ENCODE data around the gene GRAMD2B. TPM values are rescaled to one million over a fixed set of nuclear protein-coding genes. Genes with fewer than 3 reads are reported as not detected.

The GRAMD2B gene
- total RNA-seq, 1 donor: 89.8 TPM

DNA sequence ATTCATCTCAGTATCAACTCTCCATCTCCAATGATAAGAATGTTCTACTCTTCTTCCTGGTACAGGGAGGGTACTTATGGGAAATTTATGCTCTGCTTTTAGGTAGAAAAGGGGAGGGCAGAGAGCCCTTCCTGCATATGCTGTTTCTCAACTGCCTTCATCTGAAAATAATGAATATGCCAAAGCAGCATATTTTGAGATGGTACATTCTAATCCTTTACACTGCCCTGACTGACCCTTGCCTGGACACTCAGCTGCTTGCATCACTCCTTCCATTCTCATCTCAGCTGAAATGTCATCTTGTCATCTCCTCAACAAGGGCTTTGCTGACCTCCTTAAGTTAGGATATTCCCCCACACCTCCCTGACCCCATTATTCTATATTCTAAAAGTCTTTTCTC is 103.3 kb downstream of the GRAMD2B start:
- no peak for TF ChIP-seq CTCF (IDR thresholded peaks at IDR 0.05; ENCODE audit: extremely low read depth, low read depth, low read length)
- Histone ChIP-seq H3K36me3 (ENCODE audit: insufficient read depth, low read length) (no peaks in the 10 kb centered on the region), H2AFZ (ENCODE audit: low read length) (no peak overlapping the region)

GRCh38 chr5:126527158-126527557 is 103.9 kb downstream of the GRAMD2B start:
- peaks cover 28% of the 10 kb centered on the region for H3K4me1 ChIP-seq (ENCODE audit: insufficient read depth, low read length)

More for the DNA sequence above, 103.3 kb downstream of the GRAMD2B start:
- Histone ChIP-seq H4K20me1 (ENCODE audit: insufficient read depth, low read length) (no peaks in the 10 kb centered on the region), H3K9me3 (ENCODE audit: low read depth, low read length) (no peaks in the 10 kb centered on the region), H3K4me3 (ENCODE audit: insufficient read depth, low read length) (no peak overlapping the region), H3K27me3 (ENCODE audit: insufficient read depth, low read length) (no peaks in the 10 kb centered on the region), H3K4me1 (ENCODE audit: insufficient read depth, low read length) (peaks cover 23% of the 10 kb centered on the region), H3K4me2 (ENCODE audit: insufficient read depth, low read length) (no peak overlapping the region), H3K27ac (ENCODE audit: low read depth, low read length) (no peak overlapping the region), H3K79me2 (ENCODE audit: insufficient read depth, low read length) (no peaks in the 10 kb centered on the region)
- no peak for DNase-seq (ENCODE audit: insufficient read length, low spot score, missing footprints)

GRCh38 chr5:126527892-126528291 is 104.7 kb downstream of the GRAMD2B start:
- Histone ChIP-seq H3K27me3 (ENCODE audit: insufficient read depth, low read length) (no peaks in the 10 kb centered on the region), H2AFZ (ENCODE audit: low read length) (peak overlapping the region; percentile 47), H3K36me3 (ENCODE audit: insufficient read depth, low read length) (no peaks in the 10 kb centered on the region), H3K4me3 (ENCODE audit: insufficient read depth, low read length) (no peak overlapping the region), H3K79me2 (ENCODE audit: insufficient read depth, low read length) (no peaks in the 10 kb centered on the region), H4K20me1 (ENCODE audit: insufficient read depth, low read length) (no peaks in the 10 kb centered on the region), H3K27ac (ENCODE audit: low read depth, low read length) (peak overlapping the region; percentile 66), H3K9me3 (ENCODE audit: low read depth, low read length) (no peaks in the 10 kb centered on the region), H3K4me2 (ENCODE audit: insufficient read depth, low read length) (peak overlapping the region; percentile 1), H3K4me1 (ENCODE audit: insufficient read depth, low read length) (peaks cover 28% of the 10 kb centered on the region)
- no peak for TF ChIP-seq CTCF (IDR thresholded peaks at IDR 0.05; ENCODE audit: extremely low read depth, low read depth, low read length)
- DNase-seq (ENCODE audit: insufficient read length, low spot score, missing footprints): peak; percentile 69

More at GRCh38 chr5:126527158-126527557, 103.9 kb downstream of the GRAMD2B start:
- Histone ChIP-seq H3K4me3 (ENCODE audit: insufficient read depth, low read length) (no peak overlapping the region), H3K27ac (ENCODE audit: low read depth, low read length) (no peak overlapping the region), H3K4me2 (ENCODE audit: insufficient read depth, low read length) (no peak overlapping the region), H3K36me3 (ENCODE audit: insufficient read depth, low read length) (no peaks in the 10 kb centered on the region), H4K20me1 (ENCODE audit: insufficient read depth, low read length) (no peaks in the 10 kb centered on the region), H3K9me3 (ENCODE audit: low read depth, low read length) (no peaks in the 10 kb centered on the region), H3K27me3 (ENCODE audit: insufficient read depth, low read length) (no peaks in the 10 kb centered on the region), H2AFZ (ENCODE audit: low read length) (no peak overlapping the region), H3K79me2 (ENCODE audit: insufficient read depth, low read length) (no peaks in the 10 kb centered on the region)
- no peak for TF ChIP-seq CTCF (IDR thresholded peaks at IDR 0.05; ENCODE audit: extremely low read depth, low read depth, low read length)
- no peak for DNase-seq (ENCODE audit: insufficient read length, low spot score, missing footprints)

DNA sequence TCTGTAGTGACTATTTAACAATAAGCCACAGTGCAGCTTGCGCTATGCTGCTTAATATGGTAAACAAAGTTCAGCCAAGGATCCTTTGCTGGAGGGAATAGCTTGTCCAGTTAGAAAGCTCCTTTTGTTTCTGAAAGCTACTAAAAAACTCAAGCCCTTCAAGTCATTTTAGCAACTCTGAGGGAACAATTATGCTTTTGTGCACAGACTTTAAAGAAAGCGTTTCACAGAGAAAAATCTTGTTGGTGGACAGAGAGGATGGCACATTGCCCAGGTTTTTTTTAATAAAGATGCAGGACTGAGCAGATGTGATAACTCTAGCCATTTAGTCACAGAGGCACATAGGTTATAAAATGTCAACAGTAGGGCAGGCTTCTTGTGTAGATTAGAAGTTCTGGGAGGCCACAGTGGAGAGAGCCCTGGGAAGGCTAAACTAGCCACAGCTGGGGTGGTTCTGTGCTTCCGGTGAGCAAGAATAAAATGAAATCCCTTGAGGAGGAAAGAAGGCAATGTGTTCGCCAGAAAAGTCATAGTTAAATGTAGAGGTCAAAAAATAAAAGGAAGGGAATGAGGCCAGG is 108.4 kb downstream of the GRAMD2B start:
- peak overlapping the region; percentile 30 for H3K4me2 ChIP-seq (ENCODE audit: insufficient read depth, low read length)
- H3K79me2 ChIP-seq (ENCODE audit: insufficient read depth, low read length): no peaks in the 10 kb centered on the region
- H4K20me1 ChIP-seq (ENCODE audit: insufficient read depth, low read length): no peaks in the 10 kb centered on the region
- peak overlapping the region; percentile 0 for H3K27ac ChIP-seq (ENCODE audit: low read depth, low read length)
- H2AFZ ChIP-seq (ENCODE audit: low read length): peak overlapping the region; percentile 42
- no peaks in the 10 kb centered on the region for H3K9me3 ChIP-seq (ENCODE audit: low read depth, low read length)
- H3K36me3 ChIP-seq (ENCODE audit: insufficient read depth, low read length): no peaks in the 10 kb centered on the region
- H3K4me1 ChIP-seq (ENCODE audit: insufficient read depth, low read length): peaks cover 17% of the 10 kb centered on the region
- no peak overlapping the region for H3K4me3 ChIP-seq (ENCODE audit: insufficient read depth, low read length)
- DNase-seq (ENCODE audit: insufficient read length, low spot score, missing footprints): peak; percentile 31
- TF ChIP-seq CTCF (IDR thresholded peaks at IDR 0.05; ENCODE audit: extremely low read depth, low read depth, low read length): no peak
- H3K27me3 ChIP-seq (ENCODE audit: insufficient read depth, low read length): no peaks in the 10 kb centered on the region

All from osteoblast (primary cell).